GM19452 (cell line): ENCODE data around the gene IL1RL2.

Experiments used
- ATAC-seq: cut with Tn5 transposase; IDR thresholded peaks from one replicate; pipeline ENCODE4 v1.9.1; 2021; ENCODE audit not compliant: unreplicated experiment

IL1RL2 gene

DNA sequence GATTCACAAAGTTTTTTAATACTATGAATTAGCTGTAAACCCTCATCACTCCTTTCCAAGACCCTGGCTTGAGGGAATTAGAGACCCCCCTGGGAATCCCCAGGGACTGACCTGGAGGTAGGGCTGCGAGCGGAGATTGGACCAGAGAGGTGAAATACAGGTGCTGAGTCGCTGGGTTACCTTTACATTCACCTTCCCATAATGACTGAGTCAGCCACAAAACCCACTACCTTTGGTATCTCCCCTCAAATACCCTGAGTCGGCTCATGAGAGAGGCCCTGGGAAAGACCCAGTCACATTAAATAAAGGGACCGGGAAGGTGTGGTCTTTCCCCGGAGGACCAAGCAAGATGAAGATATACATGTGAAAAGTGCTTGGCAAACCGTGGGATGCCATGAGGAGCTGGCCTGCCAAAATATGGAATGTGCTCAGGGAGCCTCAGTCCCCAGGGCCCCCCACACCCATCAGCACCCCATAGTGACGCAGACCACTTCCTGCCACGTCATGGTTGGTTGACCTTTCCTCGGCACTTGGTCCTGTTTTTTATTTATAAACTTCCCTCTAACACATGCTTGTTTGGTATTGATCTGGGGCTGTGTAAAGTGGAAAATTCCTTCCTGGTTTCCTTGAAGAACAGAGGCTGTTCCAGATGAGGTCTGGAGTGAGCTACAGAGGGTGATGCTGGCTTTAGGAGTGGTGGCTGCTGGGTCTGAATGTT lies 51.4 kb downstream of the IL1RL2 start:
- no peak for ATAC-seq

DNA sequence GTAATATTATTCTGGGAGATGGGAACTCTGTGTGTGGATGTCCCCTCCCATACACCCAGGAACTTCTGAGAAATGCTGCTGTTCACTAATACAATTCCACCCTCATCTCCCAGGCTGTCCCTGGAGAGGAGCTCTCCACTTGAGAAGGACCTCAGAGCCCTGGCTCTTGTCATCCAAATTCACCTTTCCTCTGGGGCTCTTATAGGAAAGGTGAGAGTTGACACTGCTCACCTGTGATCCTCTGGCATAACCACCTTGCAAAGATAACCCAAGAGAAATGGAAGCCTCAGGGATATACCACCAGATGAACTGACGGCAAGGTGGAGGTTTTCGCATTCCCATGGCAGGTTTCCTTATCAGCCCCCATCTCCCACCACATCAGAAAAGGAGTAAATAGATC lies 52.0 kb downstream of the IL1RL2 start:
- ATAC-seq = no peak

DNA sequence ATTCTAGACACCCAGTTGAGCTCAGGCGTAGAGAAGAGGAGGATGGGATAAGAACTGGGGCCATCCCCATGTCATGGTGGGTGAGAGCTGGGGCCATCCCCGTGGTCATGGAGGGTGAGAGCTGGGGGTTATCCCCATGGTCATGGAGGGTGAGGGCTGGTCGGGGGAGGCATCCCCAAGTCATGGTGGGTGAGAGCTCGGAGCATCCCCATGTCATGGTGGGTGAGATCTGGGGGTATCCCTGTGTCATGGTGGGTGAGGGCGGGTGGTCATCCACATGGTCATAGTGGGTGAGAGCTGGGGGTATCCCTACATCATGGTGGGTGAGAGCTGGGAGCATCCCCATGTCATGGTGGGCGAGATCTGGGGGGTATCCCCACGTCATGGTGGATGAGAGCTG lies 52.5 kb downstream of the IL1RL2 start:
- ATAC-seq = no peak

DNA sequence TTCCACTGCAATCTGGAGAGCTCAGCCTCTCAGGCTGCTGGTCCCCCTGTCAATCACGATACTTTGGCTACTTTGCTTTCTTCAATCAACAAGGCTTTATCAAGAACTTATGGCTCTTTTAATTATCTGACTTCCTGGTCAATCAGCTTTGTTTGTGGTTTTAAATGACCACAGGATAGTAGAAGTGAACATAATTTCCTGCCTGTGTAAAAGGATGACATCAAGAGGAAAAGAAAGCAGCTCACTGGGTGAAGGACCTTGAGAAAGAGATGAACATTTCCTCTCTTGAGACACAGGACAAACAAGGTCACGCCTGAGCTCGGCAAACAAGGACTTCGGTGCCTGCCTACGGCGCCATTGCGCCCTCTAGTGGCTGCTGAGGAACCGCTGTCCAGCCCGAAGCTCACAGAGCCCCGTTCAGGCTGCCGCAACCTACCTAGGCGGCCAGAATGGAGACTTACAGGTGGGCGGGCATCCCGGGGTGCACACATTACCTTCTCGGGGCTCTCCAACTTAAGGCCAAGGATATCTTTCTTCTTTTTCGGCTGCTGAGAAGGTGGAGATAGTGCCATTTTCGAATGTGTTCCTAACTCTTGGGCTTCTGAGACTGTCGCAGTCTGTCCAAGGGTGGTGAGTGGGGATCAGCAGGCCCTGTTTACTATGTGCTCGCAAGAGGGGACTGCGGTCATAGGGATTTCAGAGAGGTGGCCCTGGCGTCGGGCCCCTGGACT lies 54.0 kb downstream of the IL1RL2 start:
- ATAC-seq = peak; percentile 80

DNA sequence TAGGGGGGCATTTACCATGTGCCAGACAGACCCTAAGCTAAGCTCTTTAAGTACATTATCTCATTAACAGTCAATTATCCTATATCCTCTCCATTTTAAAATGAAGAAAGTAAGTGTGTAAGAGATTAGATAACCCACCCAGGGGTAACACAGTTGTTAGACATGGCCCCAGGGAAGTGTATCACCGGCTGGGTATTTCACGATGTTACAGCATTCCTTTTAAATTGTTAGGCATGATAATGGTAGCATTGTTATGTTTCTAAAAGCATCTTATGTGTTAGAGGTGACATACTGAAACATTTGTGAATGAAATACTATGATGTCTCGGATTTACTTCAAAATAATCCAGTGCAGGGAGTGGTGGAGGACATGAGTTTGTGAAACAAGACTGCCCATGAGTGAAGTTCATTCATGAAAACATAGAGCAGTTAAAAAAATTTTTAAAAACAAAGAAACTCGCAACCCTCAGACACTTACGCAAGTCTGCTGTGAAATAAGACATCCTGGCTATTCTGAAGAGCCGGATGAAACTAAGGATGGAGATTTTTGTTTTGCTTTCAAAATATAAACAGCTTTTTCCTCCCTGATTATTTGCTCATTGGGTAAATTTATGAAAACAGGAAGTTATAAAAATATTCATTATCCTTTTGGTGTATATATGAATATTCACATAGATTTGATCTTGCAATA lies 54.9 kb downstream of the IL1RL2 start:
- ATAC-seq = no peak

DNA sequence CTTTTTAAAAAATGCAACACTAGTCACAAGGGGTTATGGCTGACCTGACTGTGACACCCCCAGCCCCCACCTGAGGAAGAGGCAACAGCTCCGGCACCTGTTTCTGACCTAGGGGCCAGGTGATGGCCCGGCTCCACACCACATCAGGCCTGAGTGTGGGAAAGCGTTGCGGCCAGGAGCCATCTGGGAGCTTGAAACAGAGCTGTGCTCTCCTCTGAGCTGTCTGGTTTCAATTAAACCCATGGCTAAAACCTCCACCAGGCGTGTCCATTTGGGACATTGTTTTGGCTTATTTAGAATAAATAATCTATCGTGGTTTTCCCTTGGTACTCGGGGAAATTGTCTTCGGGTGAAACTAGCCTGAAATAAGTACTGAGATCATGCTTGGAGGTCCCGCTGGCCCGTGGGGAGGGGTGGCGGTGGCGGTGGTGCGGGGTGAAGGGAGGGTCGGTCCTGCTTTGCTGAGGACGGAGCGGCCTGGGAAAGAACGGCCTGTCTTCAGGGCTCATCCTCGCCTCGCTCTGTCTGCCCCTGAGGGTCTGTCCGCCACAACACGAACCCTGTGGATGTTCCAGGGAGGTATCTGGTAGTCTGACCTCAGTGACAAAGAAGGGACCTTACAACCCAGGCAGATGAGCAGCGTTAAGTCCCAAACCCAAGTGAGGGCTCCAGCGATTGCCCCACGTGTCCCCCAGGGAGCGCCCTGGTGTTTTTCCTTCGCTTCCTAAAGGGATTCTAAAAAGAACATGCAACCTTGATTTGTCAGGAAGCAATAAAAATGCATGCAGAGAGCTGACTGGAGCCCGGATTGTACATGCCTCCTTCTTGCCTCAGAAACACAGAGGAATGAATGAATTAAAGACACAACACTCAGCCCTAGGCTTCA lies 58.7 kb downstream of the IL1RL2 start:
- no peak for ATAC-seq

DNA sequence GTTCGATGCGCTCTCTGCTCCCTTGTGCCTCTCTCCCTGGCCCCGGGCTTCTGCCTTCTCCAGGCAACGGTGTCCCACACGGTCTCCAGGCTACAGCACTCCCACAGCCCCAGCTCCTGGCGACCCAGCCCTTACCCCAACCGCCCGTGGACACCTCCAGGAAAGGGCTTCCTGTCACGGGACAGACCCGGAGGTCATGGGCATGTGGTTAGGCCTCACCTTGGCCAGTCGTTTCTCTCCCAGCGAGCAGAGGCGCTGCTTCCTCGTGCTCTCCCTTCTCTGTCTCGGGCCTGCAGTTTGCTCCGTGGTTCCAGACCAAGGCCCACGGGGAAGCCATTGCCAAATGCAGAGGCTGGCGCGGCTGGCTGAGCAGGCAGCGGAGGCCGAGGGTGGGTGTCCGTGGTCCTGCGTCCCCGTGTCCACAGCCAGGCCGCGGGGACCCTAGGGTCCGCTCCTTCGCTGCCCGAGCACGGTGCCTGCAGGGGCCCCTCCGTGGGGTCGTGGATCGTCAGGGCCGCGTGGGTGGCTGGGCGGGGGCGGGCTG lies 63.5 kb downstream of the IL1RL2 start:
- ATAC-seq = no peak

DNA sequence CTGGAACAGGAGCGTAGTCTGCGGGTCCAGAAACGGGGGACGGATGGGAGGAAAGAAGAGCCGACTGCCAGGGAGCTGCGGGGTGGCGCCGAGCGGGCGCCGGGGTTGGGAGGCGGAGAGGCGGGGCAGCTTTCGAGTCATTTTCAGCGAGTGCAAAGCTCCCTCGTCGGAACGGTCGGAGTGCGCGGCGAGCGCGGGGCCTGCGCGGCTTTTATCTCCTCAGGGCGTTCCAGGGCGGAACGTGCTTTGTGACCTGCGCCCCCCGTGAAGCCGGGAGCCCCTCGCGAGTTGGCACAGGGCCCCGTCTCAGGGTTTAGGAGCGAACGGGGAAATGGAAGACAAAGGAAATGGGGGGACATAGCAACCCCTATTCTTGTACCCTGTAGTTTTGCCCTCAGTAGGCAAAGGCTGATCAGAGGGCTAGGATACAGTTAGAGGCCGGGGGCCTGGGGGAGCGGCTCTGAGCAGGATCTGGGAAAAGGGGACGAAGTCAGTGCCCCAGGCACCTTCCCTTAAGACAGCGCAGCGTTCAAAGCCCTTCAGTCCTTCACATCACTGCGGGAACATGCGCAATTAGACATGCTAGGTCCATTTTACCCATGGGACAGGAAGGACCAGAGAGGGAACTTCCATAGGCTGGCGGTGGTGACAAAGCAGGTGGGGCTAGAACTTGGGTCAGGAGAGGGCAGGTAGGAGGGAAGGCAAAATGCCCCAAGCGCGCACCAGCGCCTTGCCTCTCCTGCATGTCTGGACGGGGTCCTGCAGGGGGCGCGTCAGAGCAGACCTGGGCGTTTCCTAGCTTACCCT lies 64.4 kb downstream of the IL1RL2 start:
- no peak for ATAC-seq

DNA sequence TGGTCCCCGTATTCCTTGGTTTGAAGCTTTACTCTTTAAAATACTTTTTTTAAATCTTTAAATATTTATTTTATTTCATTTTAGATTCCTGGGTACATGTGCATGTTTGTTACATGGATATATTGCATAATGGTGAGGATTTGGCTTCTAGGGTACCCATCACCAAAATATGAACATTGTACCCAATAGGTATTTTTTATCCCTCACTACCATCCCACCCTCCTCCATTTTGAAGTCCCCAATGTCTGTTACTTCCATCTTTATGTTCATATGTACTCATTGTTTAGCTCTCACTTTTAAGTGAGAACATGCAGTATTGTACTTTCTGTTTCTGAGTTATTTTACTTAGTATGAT lies 65.0 kb downstream of the IL1RL2 start:
- no peak for ATAC-seq

DNA sequence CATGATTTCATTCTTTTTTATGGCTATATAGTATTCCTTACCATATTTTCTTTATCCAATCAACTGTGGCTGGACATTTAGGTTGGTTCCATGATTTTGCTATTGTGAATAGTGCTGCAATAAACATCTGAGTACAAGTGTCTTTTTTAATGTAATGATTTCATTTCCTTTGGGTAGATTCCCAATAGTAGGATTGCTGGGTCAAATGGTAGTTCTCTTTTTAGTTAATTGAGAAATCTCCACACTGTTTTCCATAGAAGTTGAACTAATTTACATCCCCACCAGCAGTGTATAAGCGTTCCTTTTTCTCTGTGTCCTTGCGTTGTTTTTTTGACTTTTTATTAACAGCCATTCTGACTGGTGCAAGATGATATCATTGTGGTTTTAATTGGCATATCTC lies 65.4 kb downstream of the IL1RL2 start:
- no peak for ATAC-seq

DNA sequence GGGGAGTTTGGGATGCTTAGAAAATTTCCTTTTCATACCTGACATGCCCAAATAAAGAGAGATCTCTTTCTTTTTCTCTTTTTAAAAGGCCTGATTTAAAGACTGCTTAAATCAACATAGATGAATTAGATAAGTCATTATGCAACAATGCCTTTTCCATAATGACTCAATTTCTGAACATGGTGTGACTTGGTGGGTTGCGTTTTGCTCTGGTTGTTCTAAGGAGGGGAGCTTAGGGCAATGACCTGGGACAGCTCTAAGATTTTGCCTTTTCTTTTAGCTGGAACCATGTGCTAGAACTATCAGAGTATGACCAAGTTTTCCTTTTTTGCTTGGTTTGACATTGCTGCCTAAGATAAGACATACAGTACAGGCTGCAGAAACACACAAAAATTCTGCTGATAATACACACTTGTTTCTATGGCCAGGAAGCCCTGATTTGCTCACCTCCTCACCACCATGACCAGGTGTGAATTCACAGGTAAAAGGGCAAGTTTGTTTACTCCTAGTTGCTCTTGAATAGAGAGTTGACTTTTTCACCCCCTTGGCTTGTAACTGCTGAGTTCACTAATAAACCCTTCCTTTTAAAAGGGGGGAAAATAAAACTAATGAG lies 66.4 kb downstream of the IL1RL2 start:
- no peak for ATAC-seq

DNA sequence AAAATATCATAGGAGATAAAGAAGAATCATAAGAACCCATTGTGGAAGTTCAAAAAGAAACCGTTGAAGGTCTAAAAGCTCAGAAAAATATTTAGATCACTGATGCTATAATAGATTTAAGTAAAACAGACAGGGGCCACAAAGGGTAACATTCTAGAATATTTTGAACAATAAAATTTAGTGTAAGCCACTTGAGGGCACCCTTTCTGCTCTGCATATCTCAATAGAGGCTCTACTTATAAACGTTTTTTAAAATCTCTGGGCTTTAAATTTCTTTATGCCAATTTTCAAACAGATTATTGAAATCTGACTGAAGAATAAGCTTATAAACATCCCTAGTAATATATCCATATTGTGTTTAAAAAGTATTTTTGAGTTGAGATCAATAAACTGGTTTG lies 66.9 kb downstream of the IL1RL2 start:
- ATAC-seq = no peak

DNA sequence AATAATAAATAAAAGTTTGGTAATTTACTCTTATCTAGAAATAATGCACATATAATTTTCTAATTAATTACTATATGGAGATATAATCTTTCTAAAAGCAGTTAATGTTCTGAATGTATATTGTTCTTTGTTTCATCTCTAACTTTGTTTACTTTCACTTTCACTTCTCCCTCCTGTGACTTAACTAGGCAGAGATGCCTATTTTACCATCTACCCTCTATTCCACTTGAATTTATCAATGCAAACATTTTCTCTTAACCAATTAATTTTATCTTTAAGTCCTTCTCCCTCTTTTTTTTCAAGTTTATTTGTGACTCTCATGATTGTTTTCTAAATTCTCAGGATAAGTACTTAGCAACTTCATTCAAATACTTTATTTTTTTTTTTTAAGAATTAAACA lies 69.5 kb downstream of the IL1RL2 start:
- no peak for ATAC-seq

DNA sequence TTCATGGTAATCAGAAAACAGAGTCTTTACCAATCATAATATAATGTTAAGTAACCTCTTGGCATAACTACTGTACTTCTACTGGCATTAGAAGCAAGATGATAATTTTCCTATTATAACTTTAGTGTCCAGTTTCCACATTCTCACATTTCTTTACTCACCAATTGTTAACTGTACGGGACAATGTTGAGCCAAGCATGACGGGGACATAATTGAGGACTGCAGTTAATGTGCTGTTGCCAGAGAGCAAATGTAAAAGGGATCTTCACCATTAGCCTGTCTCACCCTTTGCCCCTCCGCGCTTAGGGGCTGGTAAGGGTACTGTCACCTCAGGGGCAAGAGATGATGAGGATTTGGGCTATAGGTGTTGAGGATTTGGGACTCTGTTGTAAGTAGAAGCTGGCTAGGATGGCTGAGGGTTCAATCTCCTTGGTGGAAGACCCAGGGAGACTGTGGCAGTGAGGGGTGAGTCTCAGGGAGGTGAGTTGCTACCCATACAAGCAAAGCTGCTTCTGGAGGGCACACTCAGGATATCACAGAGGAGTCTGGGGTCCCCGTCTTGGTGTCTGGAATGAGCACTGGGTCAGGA lies 70.1 kb downstream of the IL1RL2 start:
- ATAC-seq = no peak

DNA sequence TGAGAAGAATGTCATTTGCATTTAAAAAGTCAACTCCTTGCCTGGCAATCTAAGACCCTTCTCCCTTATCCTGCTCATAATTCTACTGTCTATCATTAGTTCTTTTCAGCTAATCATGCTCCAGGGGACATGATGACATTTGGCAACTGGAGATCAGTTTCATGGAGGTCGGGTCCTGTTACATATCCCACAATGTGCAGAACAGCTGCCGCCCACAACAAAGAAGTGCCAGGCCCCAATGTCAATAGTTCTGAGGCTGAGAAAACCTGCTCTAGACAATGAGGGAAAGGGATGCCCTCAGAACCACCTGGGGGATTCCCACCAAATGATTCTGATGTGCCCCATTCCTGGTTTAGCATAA lies 71.2 kb downstream of the IL1RL2 start:
- no peak for ATAC-seq

DNA sequence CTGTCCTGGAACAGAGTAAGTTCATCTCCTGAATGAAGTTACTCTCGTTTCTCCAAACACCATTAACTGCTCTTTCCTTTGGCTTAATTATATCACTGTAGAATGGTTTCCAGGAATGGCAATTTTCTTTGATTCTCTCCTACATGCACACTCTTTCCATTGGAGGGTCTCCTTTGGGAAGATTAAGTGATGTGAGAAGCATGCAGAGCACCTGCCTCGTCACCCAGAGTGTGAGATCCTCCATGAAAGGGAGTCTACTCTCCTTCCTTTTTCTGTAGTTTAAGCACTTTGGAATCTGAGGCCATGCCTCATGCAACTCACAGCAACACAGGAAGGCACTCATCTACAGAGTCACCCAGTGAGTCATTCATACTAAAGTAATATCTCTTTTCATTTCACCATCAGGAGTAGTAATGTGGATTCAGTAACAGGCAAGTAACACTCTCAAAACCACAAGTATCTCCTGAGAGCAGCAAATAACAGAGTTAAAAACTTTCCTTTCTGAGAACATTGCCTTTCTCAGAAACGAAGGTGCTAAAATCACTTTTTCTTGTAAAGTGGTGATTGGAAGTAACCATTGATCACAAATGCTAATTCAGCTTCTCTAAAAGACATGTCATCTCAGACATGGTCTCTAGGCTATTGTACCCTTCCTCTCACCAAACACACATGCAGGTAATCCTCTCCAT lies 71.7 kb downstream of the IL1RL2 start:
- ATAC-seq = no peak

DNA sequence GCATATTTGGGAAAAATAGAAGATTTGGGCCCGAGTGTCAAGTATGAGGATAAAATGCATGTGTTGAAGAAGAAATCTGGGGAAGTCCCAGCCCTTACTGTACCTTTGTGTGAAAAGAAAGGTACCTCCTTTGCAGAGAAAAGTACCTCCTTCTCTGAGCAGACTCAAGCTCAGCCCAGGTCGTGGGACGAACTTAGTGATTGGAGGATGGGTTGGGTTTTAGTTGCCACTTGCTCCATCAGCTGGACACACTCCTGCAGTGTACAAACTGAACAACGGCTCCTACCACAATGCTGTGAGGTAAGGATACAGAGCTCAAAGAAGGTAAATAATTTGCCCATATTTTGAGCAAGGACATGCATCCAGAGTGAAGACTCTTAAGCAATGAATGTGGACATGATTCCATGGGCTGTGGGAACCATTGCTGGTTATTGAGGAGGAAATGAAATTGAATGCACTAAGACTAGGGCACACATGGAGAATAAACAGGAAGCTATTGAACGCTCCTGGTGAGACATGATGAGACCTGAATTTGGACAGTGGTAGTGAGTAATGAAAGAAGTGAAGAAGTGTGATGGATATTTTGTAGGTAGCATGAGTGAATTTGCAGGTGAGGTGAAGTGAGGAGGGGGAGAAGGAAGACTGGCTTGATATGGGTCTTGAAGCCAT lies 74.8 kb downstream of the IL1RL2 start:
- no peak for ATAC-seq
